ENCODE measurements around the gene CCBE1.

CCBE1 gene

GRCh38 chr18:59617468-59617932 lies 79.7 kb downstream of the CCBE1 start:
- TF ChIP-seq CTCF (IDR thresholded peaks at IDR 0.05; ENCODE audit: insufficient read depth, low read length, poor library complexity, severe bottlenecking) (no peak), EZH2phosphoT487 (conservative IDR thresholded peaks at IDR 0.05; ENCODE audit: low read length) (no peak)

GRCh38 chr18:59616501-59616900 lies 80.7 kb downstream of the CCBE1 start:
- TF ChIP-seq EZH2phosphoT487 (conservative IDR thresholded peaks at IDR 0.05; ENCODE audit: low read length) (no peak), CTCF (IDR thresholded peaks at IDR 0.05; ENCODE audit: insufficient read depth, low read length, poor library complexity, severe bottlenecking) (no peak)
- no peak overlapping the region for H3K4me3 ChIP-seq (ENCODE audit: insufficient read depth, low read length, poor library complexity, severe bottlenecking)
- no peaks in the 10 kb centered on the region for H3F3A ChIP-seq (ENCODE audit: insufficient read depth)
- no peaks in the 10 kb centered on the region for H3K9me3 ChIP-seq (ENCODE audit: insufficient read depth, low read length)
- H3K9me2 ChIP-seq (replicated peaks; ENCODE audit: insufficient read depth, low read length), result no peaks in the 10 kb centered on the region
- H4K20me1 ChIP-seq (ENCODE audit: low read depth, low read length), result no peaks in the 10 kb centered on the region
- no peaks in the 10 kb centered on the region for H3K36me3 ChIP-seq (ENCODE audit: low read length)
- H3K79me2 ChIP-seq (ENCODE audit: insufficient read depth, low read length), result no peaks in the 10 kb centered on the region
- H3K4me2 ChIP-seq (ENCODE audit: low read depth, low read length, poor library complexity, severe bottlenecking), result no peak overlapping the region
- no peak overlapping the region for H3K9ac ChIP-seq (ENCODE audit: low read length)
- H2AFZ ChIP-seq (ENCODE audit: low read depth, low read length, severe bottlenecking), result no peak overlapping the region
- no peak overlapping the region for H3K27ac ChIP-seq (ENCODE audit: low read depth, low read length)
- no peaks in the 10 kb centered on the region for H3K27me3 ChIP-seq (ENCODE audit: low read length)

More at GRCh38 chr18:59617468-59617932, 79.7 kb downstream of the CCBE1 start:
- H4K20me1 ChIP-seq (ENCODE audit: low read depth, low read length), result no peaks in the 10 kb centered on the region
- no peaks in the 10 kb centered on the region for H3K79me2 ChIP-seq (ENCODE audit: insufficient read depth, low read length)
- no peak overlapping the region for H2AFZ ChIP-seq (ENCODE audit: low read depth, low read length, severe bottlenecking)
- no peaks in the 10 kb centered on the region for H3K9me3 ChIP-seq (ENCODE audit: insufficient read depth, low read length)
- H3K9me2 ChIP-seq (replicated peaks; ENCODE audit: insufficient read depth, low read length), result no peaks in the 10 kb centered on the region
- no peak overlapping the region for H3K4me3 ChIP-seq (ENCODE audit: insufficient read depth, low read length, poor library complexity, severe bottlenecking)
- H3F3A ChIP-seq (ENCODE audit: insufficient read depth), result no peaks in the 10 kb centered on the region
- no peak overlapping the region for H3K4me2 ChIP-seq (ENCODE audit: low read depth, low read length, poor library complexity, severe bottlenecking)
- no peak overlapping the region for H3K9ac ChIP-seq (ENCODE audit: low read length)
- H3K27me3 ChIP-seq (ENCODE audit: low read length), result no peaks in the 10 kb centered on the region
- H3K36me3 ChIP-seq (ENCODE audit: low read length), result no peaks in the 10 kb centered on the region
- H3K27ac ChIP-seq (ENCODE audit: low read depth, low read length), result no peak overlapping the region

- Histone ChIP-seq H3K4me3 (ENCODE audit: insufficient read depth, low read length, poor library complexity, severe bottlenecking) (no peak overlapping the region), H3F3A (ENCODE audit: insufficient read depth) (no peaks in the 10 kb centered on the region), H3K27ac (ENCODE audit: low read depth, low read length) (no peak overlapping the region), H3K9me2 (replicated peaks; ENCODE audit: insufficient read depth, low read length) (no peaks in the 10 kb centered on the region), H3K27me3 (ENCODE audit: low read length) (no peaks in the 10 kb centered on the region), H3K9ac (ENCODE audit: low read length) (no peak overlapping the region), H3K9me3 (ENCODE audit: insufficient read depth, low read length) (no peaks in the 10 kb centered on the region), H4K20me1 (ENCODE audit: low read depth, low read length) (no peaks in the 10 kb centered on the region), H3K4me2 (ENCODE audit: low read depth, low read length, poor library complexity, severe bottlenecking) (no peak overlapping the region), H3K79me2 (ENCODE audit: insufficient read depth, low read length) (no peaks in the 10 kb centered on the region), H2AFZ (ENCODE audit: low read depth, low read length, severe bottlenecking) (no peak overlapping the region), H3K36me3 (ENCODE audit: low read length) (no peaks in the 10 kb centered on the region)
- TF ChIP-seq EZH2phosphoT487 (conservative IDR thresholded peaks at IDR 0.05; ENCODE audit: low read length) (no peak), CTCF (IDR thresholded peaks at IDR 0.05; ENCODE audit: insufficient read depth, low read length, poor library complexity, severe bottlenecking) (no peak)
Observed at GRCh38 chr18:59613903-59614302, 83.3 kb downstream of the CCBE1 start.

Data from SU-DHL-6 (cell line).